HUES64 (cell line): ENCODE data around the gene ISM2.

Experiments
- H3K27ac ChIP-seq: 2 replicates; pipeline ENCODE4 v1.7.0; 2013; ENCODE audit warnings: low read depth, low read length, inconsistent platforms
- H3K27me3 ChIP-seq: 2 replicates; pipeline ENCODE4 v1.6.1; 2013; ENCODE audit warnings: mild to moderate bottlenecking, low read length; ENCODE audit not compliant: insufficient read depth
- H3K36me3 ChIP-seq: 2 replicates; pipeline ENCODE4 v1.6.1; 2013; ENCODE audit warnings: mild to moderate bottlenecking, low read length; ENCODE audit not compliant: insufficient read depth
- H3K4me1 ChIP-seq: 2 replicates; pipeline ENCODE4 v1.6.1; 2013; ENCODE audit warnings: mild to moderate bottlenecking, low read length, moderate library complexity; ENCODE audit not compliant: insufficient read depth
- H3K4me3 ChIP-seq: 2 replicates; pipeline ENCODE4 v1.5.1; 2013; ENCODE audit warnings: mild to moderate bottlenecking, low read length, moderate library complexity
- H3K9ac ChIP-seq: 2 replicates; pipeline ENCODE4 v1.6.1; 2013; ENCODE audit warnings: mild to moderate bottlenecking, low read depth, low read length
- H3K9me3 ChIP-seq: 2 replicates; pipeline ENCODE4 v1.6.1; 2013; ENCODE audit warnings: low read depth, low read length; ENCODE audit not compliant: insufficient read depth
- WGBS: fragments of 150-250, 120-280 bp; methylation state at CpG from one replicate; pipeline ENCODE4 v1.1.7; 2013; ENCODE audit warnings: missing lambda C conversion rate; 5-methylcytosine and 5-hydroxymethylcytosine counted together

ISM2 gene

GRCh38 chr14:77459072-77459723 is 39.4 kb downstream of the ISM2 start:
- peak overlapping the region; percentile 95 for H3K9ac ChIP-seq
- H3K4me1 ChIP-seq, result peaks cover 6% of the 10 kb centered on the region; the same call in 1 of the 2 replicates
- peaks cover 46% of the 10 kb centered on the region for H3K36me3 ChIP-seq
- no peak overlapping the region for H3K27ac ChIP-seq
- H3K9me3 ChIP-seq, result no peaks in the 10 kb centered on the region
- H3K27me3 ChIP-seq, result no peaks in the 10 kb centered on the region
- WGBS, result 51% methylated on average over 13 of the region's 13 CpGs
- peak overlapping the region; percentile 85 for H3K4me3 ChIP-seq

GRCh38 chr14:77458249-77458950 is 40.2 kb downstream of the ISM2 start:
- 2% methylated on average over 29 of the region's 29 CpGs for WGBS

GRCh38 chr14:77457522-77458248 is 40.9 kb downstream of the ISM2 start, which contains the start of the genes AHSA1 and VIPAS39:
AHSA1 (plus strand) TSS chr14:77458093; CDS start chr14:77458190, 97 bp downstream.
VIPAS39 (minus strand) TSS chr14:77457601; CDS start chr14:77454102, 3,499 bp downstream.
- H3K4me3 ChIP-seq, result peak within 1 kb of the TSS; percentile 85
- H3K9me3 ChIP-seq, result no peaks in the 10 kb centered on the region
- H3K9ac ChIP-seq, result peak within 1 kb of the TSS; percentile 95
- peaks cover 6% of the 10 kb centered on the region; the same call in 1 of the 2 replicates for H3K4me1 ChIP-seq
- peak within 1 kb of the TSS; percentile 93 for H3K27ac ChIP-seq
- WGBS, result under 1% methylated on average over 50 of the region's 50 CpGs
- H3K36me3 ChIP-seq, result peaks cover 39% of the 10 kb centered on the region
- no peaks in the 10 kb centered on the region for H3K27me3 ChIP-seq

More at GRCh38 chr14:77458249-77458950, 40.2 kb downstream of the ISM2 start:
- H3K4me1 ChIP-seq, result peaks cover 6% of the 10 kb centered on the region; the same call in 1 of the 2 replicates
- H3K9ac ChIP-seq, result peak overlapping the region; percentile 95
- no peaks in the 10 kb centered on the region for H3K9me3 ChIP-seq
- peak overlapping the region; percentile 93 for H3K27ac ChIP-seq
- H3K36me3 ChIP-seq, result peaks cover 39% of the 10 kb centered on the region
- no peaks in the 10 kb centered on the region for H3K27me3 ChIP-seq
- peak overlapping the region; percentile 85 for H3K4me3 ChIP-seq

GRCh38 chr14:77457115-77457521 is 41.5 kb downstream of the ISM2 start:
- H3K4me1 ChIP-seq, result peaks cover 6% of the 10 kb centered on the region; the same call in 1 of the 2 replicates
- WGBS, result 1% methylated on average over 18 of the region's 18 CpGs
- peak overlapping the region; percentile 79 for H3K9ac ChIP-seq
- peak overlapping the region; percentile 85 for H3K4me3 ChIP-seq
- H3K9me3 ChIP-seq, result no peaks in the 10 kb centered on the region
- H3K27ac ChIP-seq, result peak overlapping the region; percentile 65; the same call in 1 of the 2 replicates
- H3K27me3 ChIP-seq, result no peaks in the 10 kb centered on the region
- H3K36me3 ChIP-seq, result peaks cover 36% of the 10 kb centered on the region

- WGBS, result 100% methylated on average over 1 of the region's 2 CpGs
- Histone ChIP-seq H3K4me3 (peak overlapping the region; percentile 85), H3K9me3 (no peaks in the 10 kb centered on the region), H3K9ac (peak overlapping the region; percentile 79; the same call in 1 of the 2 replicates), H3K27me3 (no peaks in the 10 kb centered on the region), H3K4me1 (peaks cover 6% of the 10 kb centered on the region; the same call in 1 of the 2 replicates), H3K27ac (no peak overlapping the region), H3K36me3 (peaks cover 36% of the 10 kb centered on the region)
Measured at GRCh38 chr14:77455966-77456640, 42.5 kb downstream of the ISM2 start.

- Histone ChIP-seq H3K27ac (no peak overlapping the region), H3K9ac (no peak overlapping the region), H3K4me3 (no peak overlapping the region), H3K36me3 (peaks cover 65% of the 10 kb centered on the region), H3K9me3 (no peaks in the 10 kb centered on the region), H3K27me3 (no peaks in the 10 kb centered on the region), H3K4me1 (no peaks in the 10 kb centered on the region)
- WGBS, result 84% methylated on average over 2 of the region's 2 CpGs
Measured at GRCh38 chr14:77442196-77442595, 56.4 kb downstream of the ISM2 start.

GRCh38 chr14:77439861-77440260 is 58.8 kb downstream of the ISM2 start:
- H3K9ac ChIP-seq, result no peak overlapping the region
- H3K36me3 ChIP-seq, result peaks cover 80% of the 10 kb centered on the region
- no peak overlapping the region for H3K27ac ChIP-seq
- H3K9me3 ChIP-seq, result no peaks in the 10 kb centered on the region
- H3K4me1 ChIP-seq, result no peaks in the 10 kb centered on the region
- 91% methylated on average over 4 of the region's 4 CpGs for WGBS
- no peak overlapping the region for H3K4me3 ChIP-seq
- H3K27me3 ChIP-seq, result no peaks in the 10 kb centered on the region

GRCh38 chr14:77438596-77438995 is 60.0 kb downstream of the ISM2 start:
- WGBS, result no CpG with 5 or more reads among the region's 1 CpG
- Histone ChIP-seq H3K4me3 (no peak overlapping the region), H3K27me3 (no peaks in the 10 kb centered on the region), H3K9me3 (no peaks in the 10 kb centered on the region), H3K36me3 (peaks cover 82% of the 10 kb centered on the region), H3K27ac (no peak overlapping the region), H3K9ac (no peak overlapping the region), H3K4me1 (no peaks in the 10 kb centered on the region)

- H3K9ac ChIP-seq, result no peak overlapping the region
- H3K4me3 ChIP-seq, result no peak overlapping the region
- no peaks in the 10 kb centered on the region for H3K4me1 ChIP-seq
- WGBS, result 98% methylated on average over 3 of the region's 3 CpGs
- no peak overlapping the region for H3K27ac ChIP-seq
- H3K9me3 ChIP-seq, result no peaks in the 10 kb centered on the region
- H3K36me3 ChIP-seq, result peaks cover 74% of the 10 kb centered on the region
- no peaks in the 10 kb centered on the region for H3K27me3 ChIP-seq
Measured at GRCh38 chr14:77436042-77436441, 62.6 kb downstream of the ISM2 start.

GRCh38 chr14:77426396-77426795 is 72.2 kb downstream of the ISM2 start:
- H3K9ac ChIP-seq, result no peak overlapping the region
- no peak overlapping the region for H3K27ac ChIP-seq
- 97% methylated on average over 3 of the region's 3 CpGs for WGBS
- no peak overlapping the region for H3K4me3 ChIP-seq
- H3K27me3 ChIP-seq, result no peaks in the 10 kb centered on the region
- no peaks in the 10 kb centered on the region for H3K9me3 ChIP-seq
- H3K4me1 ChIP-seq, result 0 out of 2 replicates have a peak, but pooled peaks cover 10% of the 10 kb centered on the region
- H3K36me3 ChIP-seq, result peaks cover 67% of the 10 kb centered on the region
